ENCODE measurements around the gene GLI3.

DNA sequence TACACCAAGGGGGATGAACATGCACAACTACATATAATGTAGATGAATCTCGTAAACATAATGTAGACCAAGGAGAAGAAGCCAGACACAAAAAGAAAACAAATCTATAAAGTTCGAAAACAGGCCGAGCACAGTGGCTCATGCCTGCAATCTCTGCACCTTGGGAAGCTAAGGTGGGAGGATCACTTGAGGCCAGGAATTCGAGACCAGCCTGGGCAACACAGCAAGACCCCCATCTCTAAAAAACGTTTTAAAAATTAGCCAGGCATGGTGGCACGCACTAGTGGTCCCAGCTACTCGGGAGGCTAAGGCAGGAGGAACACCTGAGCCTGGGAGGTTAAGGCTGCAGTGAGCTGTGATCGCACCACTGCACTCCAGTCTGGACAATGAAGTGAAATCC is 68.5 kb downstream of the GLI3 start:
- TF ChIP-seq, protein P1, sequence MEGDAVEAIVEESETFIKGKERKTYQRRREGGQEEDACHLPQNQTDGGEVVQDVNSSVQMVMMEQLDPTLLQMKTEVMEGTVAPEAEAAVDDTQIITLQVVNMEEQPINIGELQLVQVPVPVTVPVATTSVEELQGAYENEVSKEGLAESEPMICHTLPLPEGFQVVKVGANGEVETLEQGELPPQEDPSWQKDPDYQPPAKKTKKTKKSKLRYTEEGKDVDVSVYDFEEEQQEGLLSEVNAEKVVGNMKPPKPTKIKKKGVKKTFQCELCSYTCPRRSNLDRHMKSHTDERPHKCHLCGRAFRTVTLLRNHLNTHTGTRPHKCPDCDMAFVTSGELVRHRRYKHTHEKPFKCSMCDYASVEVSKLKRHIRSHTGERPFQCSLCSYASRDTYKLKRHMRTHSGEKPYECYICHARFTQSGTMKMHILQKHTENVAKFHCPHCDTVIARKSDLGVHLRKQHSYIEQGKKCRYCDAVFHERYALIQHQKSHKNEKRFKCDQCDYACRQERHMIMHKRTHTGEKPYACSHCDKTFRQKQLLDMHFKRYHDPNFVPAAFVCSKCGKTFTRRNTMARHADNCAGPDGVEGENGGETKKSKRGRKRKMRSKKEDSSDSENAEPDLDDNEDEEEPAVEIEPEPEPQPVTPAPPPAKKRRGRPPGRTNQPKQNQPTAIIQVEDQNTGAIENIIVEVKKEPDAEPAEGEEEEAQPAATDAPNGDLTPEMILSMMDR (IDR thresholded peaks at IDR 0.05): no peak
- TF ChIP-seq POLR2A (IDR thresholded peaks at IDR 0.05): no peak

Data from heart left ventricle (tissue), 13 donors.